Urothelium cell line (cell line): ENCODE measurements around the gene DIPK1B.
"Not testable (repeated sequence)": the region's sequence is repeated elsewhere in the genome, so short reads cannot be mapped to it uniquely, and the experiment has no call there.

Experiments used
- DNase-seq: peaks from one replicate; pipeline ENCODE4 v3.0.0; 2011; ENCODE audit warnings: low spot score, mixed read lengths
- FAIRE-seq: peaks from 2 replicates; lab custom pipeline; 2011; peaks lifted over from hg19 to GRCh38; lab: Jason Lieb, UNC

The DIPK1B gene

GRCh38 chr9:136762915-136763648 is 50.7 kb downstream of the DIPK1B start:
- peak; percentile 54 for DNase-seq
- no peak for FAIRE-seq

DNA sequence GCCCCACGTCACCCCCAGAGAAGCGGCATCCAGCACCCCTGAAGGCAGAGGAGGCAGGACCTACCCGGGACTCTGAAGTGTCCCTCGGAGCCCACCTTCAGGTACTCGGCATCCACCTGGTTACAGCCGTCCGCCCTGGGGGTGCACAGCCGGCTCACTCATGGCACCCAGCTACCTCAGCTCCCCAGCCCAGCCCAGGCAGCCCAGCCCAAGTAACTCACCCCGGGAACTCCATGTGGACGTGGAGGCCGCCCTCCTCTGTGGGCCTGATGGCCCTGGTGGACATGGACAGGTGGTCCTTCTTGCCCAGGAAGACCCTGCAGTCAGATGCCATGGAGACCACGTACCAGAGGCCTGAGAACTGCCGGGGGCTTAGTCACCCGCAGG is 51.3 kb downstream of the DIPK1B start:
- DNase-seq (no peak), FAIRE-seq (no peak)

DNA sequence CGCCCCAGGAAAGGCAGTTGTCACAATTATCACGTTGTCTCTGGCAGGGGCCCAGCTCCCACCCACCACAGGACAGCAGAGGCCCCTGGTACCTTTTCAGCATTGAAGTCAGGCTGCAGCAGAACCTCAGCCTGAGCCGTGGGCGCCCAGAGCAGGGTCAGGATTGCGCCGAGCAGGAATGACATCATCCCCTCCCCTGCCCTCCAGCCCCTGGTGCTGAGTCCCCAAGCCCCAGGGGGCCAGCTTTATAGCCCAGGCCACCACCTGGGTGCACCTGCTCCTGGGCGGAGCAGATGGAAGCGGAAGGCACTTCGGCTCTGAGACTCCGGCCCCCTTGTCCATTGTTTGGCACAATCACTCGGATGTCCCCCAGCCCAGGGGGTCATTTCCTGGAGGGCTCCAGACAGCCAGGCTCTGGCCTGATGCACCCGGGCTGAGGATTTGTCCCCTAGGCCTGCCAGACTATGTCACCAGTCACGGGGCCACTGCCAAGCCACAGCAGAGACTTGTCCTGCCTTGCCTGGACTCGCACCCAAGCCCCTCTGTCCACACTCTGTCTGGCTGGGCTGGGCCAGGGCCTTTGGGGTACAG is 52.0 kb downstream of the DIPK1B start, which contains the start of gene LCN15:
Gene LCN15 (minus strand): TSS at position 218 of the 591 bp plus-strand sequence. CDS start 30 bp downstream, at position 188.
- DNase-seq (no peak), FAIRE-seq (no peak)

DNA sequence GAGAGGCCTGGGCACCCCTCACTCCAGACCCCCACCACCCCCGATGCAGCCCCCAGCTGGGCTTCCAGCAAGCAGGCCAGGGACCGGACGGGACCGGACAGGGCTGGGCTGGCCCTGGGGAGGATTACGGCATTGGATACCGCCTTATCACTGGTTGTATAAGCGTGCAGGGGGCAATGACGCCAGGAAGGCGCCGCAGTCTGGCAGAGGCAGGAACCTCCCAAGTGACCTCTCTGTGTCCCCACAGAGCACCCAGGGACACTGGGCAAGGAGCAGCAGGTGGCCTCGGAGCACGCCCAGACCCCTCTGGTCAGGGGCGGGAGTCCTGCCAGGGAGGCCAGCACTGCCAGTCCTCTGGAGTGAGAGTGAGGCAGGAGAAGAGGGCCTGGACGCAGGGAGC is 52.7 kb downstream of the DIPK1B start:
- FAIRE-seq (no peak), DNase-seq (no peak)

DNA sequence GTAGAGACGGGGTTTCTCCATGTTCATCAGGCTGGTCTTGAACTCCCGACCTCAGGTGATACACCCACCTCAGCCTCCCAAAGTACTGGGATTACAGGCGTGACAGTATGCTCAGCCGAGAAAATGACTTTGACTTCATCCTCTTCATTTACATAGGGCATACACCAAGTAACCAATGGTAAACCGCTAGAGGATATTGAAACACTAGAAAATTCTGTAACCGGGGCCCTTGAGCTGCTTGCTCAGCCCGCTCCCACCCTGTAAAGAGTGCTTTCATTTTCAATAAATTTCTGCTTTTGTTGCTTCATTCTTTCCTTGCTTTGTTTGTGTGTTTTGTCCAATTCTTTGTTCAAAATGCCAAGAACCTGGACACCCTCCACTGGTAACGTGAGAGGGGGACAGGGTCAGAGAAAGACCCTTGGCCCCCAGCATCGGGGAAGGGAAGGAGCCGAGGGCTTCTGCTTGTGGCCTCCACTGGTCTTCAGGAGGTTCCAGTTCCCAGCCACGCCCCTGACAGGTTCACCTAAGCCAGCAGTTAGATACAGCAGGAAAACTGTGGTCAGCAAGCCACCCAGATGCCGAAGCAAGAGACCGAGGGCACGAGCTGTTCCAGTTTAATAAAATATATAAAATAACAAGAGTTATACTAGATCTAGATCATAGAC is 53.5 kb downstream of the DIPK1B start:
- not testable (repeated sequence) for DNase-seq

DNA sequence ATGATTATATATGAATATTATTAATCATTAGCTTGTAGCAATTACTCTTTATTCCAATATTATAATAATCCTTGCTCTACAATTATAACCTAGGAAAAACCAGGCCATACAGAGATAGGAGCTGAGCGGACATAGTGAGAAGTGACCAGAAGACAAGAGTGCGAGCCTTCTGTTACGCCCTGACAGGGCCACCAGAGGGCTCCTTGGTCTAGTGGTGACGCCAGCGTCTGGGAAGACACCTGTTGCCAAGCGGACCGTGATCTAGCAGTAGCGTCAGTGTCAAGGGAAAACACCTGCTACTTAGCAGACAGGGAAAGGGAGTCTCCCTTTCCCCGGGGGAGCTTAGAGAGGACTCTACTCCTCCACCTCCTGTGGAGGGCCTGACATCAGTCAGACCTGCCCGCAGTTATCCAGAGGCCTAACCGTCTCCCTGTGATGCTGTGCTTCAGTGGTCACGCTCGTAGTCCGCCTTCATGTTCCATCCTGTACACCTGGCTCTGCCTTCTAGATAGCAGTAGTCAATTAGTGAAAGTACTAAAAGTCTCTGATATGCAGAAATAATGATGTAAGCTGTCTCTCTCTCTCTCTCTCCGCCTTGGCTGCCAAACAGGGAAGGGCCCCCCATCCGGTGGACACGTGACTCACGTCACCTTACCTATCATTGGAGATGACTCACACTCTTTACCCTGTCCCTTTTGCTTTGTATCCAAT is 54.2 kb downstream of the DIPK1B start:
- not testable (repeated sequence) for DNase-seq, FAIRE-seq

More for the DNA sequence above, 53.5 kb downstream of the DIPK1B start:
- not testable (repeated sequence) for FAIRE-seq

DNA sequence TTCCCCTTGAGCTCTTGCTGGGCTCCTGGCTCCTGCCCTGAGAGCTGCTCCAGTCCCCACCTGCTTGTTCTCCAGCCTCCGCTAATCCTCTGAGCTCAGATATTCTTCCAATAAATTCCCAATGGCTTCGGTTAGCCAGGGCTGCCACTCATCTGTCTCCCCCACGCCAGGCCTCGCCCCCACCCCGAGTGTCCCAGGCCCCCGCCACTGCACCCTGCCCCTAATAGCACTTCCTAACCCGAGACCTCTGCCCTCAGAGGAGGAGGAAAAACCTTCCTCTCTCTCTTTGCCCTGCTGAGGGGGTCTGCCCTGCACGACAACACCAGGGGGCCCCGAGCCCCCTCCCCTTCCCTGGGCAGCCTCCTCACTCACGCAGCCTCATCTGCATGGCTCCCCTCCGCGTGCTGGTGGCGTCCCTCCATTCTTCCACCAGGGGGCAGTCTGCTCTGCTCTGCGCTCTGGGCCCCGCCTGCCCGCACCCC is 57.4 kb downstream of the DIPK1B start:
- DNase-seq, result no peak
- FAIRE-seq, result no peak

- FAIRE-seq (no peak), DNase-seq (no peak)
These were observed 59.6 kb downstream of the DIPK1B start for GRCh38 chr9:136771907-136772415.

- FAIRE-seq, result no peak
- no peak for DNase-seq
These were observed 61.1 kb downstream of the DIPK1B start for GRCh38 chr9:136773386-136774044.
